SK-N-SH (cell line): ENCODE results near the gene TRPM1. TPM values are rescaled to one million over a fixed set of nuclear protein-coding genes. Genes with fewer than 3 reads are reported as not detected.

Experiments used
- CTCF ChIA-PET: fragments of 300-600, 350-600 bp; formaldehyde crosslinking; extraction: SDS; loops from one replicate; lab custom pipeline; 2021; lab: Yijun Ruan, JAX
- POLR2A ChIA-PET: fragments of 350-600 bp; sonication (Branson Sonifier 250); formaldehyde crosslinking; extraction: SDS; loops from one replicate; lab custom pipeline; 2020; ENCODE audit warnings: antibody characterized with exemption, inconsistent platforms; lab: Yijun Ruan, JAX
- DNase-seq: peaks from one replicate; pipeline ENCODE4 v3.0.0; 2012
- H2AFZ ChIP-seq: fragments of 200-600 bp; sonication (generic); 2 replicates; pipeline ENCODE4 v1.8.1; 2016; ENCODE audit warnings: antibody characterized with exemption, mild to moderate bottlenecking, low read depth
- H3F3A ChIP-seq: fragments of 200-600 bp; sonication (generic); replicated peaks from 2 replicates; pipeline ENCODE3; 2016; ENCODE audit warnings: antibody characterized with exemption, mild to moderate bottlenecking; ENCODE audit not compliant: insufficient read depth
- H3K27ac ChIP-seq, 2 experiments: fragments of 200-500 bp in 1 of 2; fragments of 200-600 bp in 1 of 2; sonication (Bioruptor generic) in 1 of 2; sonication (generic), shearing (Covaris generic) in 1 of 2; 2 replicates each; pipeline versions ENCODE4 v1.5.1 to v1.6.1; 2014 to 2016; ENCODE audit warnings: low read depth in 2 of 2, inconsistent platforms in 1 of 2, low read length in 1 of 2, mild to moderate bottlenecking in 1 of 2, mixed read lengths in 1 of 2
- H3K27me3 ChIP-seq: fragments of 200-600 bp; sonication (generic), shearing (Covaris generic); 2 replicates; pipeline ENCODE4 v1.6.1; 2016; ENCODE audit warnings: mixed run types; ENCODE audit not compliant: insufficient read depth
- H3K36me3 ChIP-seq, 2 experiments: fragments of 200-500 bp in 1 of 2; fragments of 200-600 bp in 1 of 2; sonication (Bioruptor generic) in 1 of 2; sonication (generic) in 1 of 2; replicated peaks in 1 of 2; 2 replicates each; pipeline versions ENCODE3 to v1.5.1; 2014 to 2016; ENCODE audit warnings: low read length in 1 of 2, mild to moderate bottlenecking in 1 of 2; ENCODE audit not compliant: insufficient read depth in 2 of 2, control insufficient read depth in 1 of 2
- H3K4me1 ChIP-seq, 2 experiments: fragments of 200-500 bp in 1 of 2; fragments of 200-600 bp in 1 of 2; sonication (Bioruptor generic) in 1 of 2; sonication (generic), shearing (Covaris generic) in 1 of 2; 2 replicates each; pipeline versions ENCODE4 v1.5.1 to v1.6.1; 2014 to 2016; ENCODE audit warnings: low read depth in 1 of 2, low read length in 1 of 2, mixed run types in 1 of 2; ENCODE audit not compliant: insufficient read depth in 2 of 2, control insufficient read depth in 1 of 2
- H3K4me2 ChIP-seq: fragments of 200-600 bp; sonication (generic), shearing (Covaris generic); 2 replicates; pipeline ENCODE4 v1.6.1; 2017; ENCODE audit warnings: mixed run types
- H3K4me3 ChIP-seq, 2 experiments: fragments of 200-500 bp in 1 of 2; fragments of 200-600 bp in 1 of 2; sonication (Bioruptor generic) in 1 of 2; sonication (generic), shearing (Covaris generic) in 1 of 2; 2 replicates each; pipeline versions ENCODE4 v1.5.1 to v1.8.1; 2014 to 2016; ENCODE audit warnings: low read depth in 2 of 2, inconsistent platforms in 1 of 2, low read length in 1 of 2, mild to moderate bottlenecking in 1 of 2, mixed read lengths in 1 of 2, moderate library complexity in 1 of 2
- H3K79me2 ChIP-seq: fragments of 200-600 bp; sonication (generic); 2 replicates; pipeline ENCODE4 v1.8.1; 2017; ENCODE audit warnings: mild to moderate bottlenecking; ENCODE audit not compliant: insufficient read depth
- H3K9ac ChIP-seq: fragments of 200-600 bp; sonication (generic); 2 replicates; pipeline ENCODE4 v1.6.1; 2017; ENCODE audit warnings: mixed run types
- H3K9me2 ChIP-seq: fragments of 200-600 bp; sonication (generic); 2 replicates; pipeline ENCODE4 v1.6.1; 2017; ENCODE audit warnings: mixed run types
- H3K9me3 ChIP-seq: fragments of 200-600 bp; sonication (generic); 2 replicates; pipeline ENCODE4 v1.6.1; 2017; ENCODE audit warnings: mixed run types, mild to moderate bottlenecking, moderate library complexity
- H4K20me1 ChIP-seq: fragments of 200-600 bp; sonication (generic); 2 replicates; pipeline ENCODE4 v1.6.1; 2017; ENCODE audit warnings: mild to moderate bottlenecking, mixed run types; ENCODE audit not compliant: insufficient read depth
- CTCF ChIP-seq: fragments of 200-600 bp; sonication (generic); IDR thresholded peaks from 2 replicates; pipeline ENCODE4 v1.6.1; 2017; ENCODE audit warnings: antibody characterized with exemption, mild to moderate bottlenecking, moderate library complexity
- EP300 ChIP-seq, 2 experiments: IDR thresholded peaks; 2 replicates each; pipeline versions ENCODE4 v1.4.0 to v1.6.1; 2012; ENCODE audit warnings: borderline replicate concordance in 1 of 2, low read depth in 1 of 2, low read length in 1 of 2
- FOSL2 ChIP-seq: IDR thresholded peaks from 2 replicates; pipeline ENCODE4 v1.4.0; 2012; ENCODE audit warnings: low read depth, mild to moderate bottlenecking, moderate library complexity, borderline replicate concordance
- FOXJ3 ChIP-seq: sonication (generic); formaldehyde crosslinking; IDR thresholded peaks from 2 replicates; pipeline ENCODE4 v1.5.1; 2020; ENCODE audit warnings: mild to moderate bottlenecking, missing genetic modification reagents
- FOXM1 ChIP-seq: IDR thresholded peaks from 2 replicates; pipeline ENCODE4 v1.4.0; 2012; ENCODE audit warnings: low read depth, mild to moderate bottlenecking
- GABPA ChIP-seq: IDR thresholded peaks from 2 replicates; pipeline ENCODE4 v1.4.0; 2012; ENCODE audit warnings: low read depth, mild to moderate bottlenecking
- GATA2 ChIP-seq: sonication (generic); formaldehyde crosslinking; IDR thresholded peaks from 2 replicates; pipeline ENCODE4 v1.5.0; 2020; ENCODE audit warnings: mild to moderate bottlenecking, missing genetic modification reagents
- JUND ChIP-seq: IDR thresholded peaks from 2 replicates; pipeline ENCODE4 v1.4.0; 2012
- MAX ChIP-seq: IDR thresholded peaks from 2 replicates; pipeline ENCODE4 v1.4.0; 2012; ENCODE audit warnings: low read depth
- MXI1 ChIP-seq: IDR thresholded peaks from 2 replicates; pipeline ENCODE4 v1.6.1; 2012; ENCODE audit warnings: mild to moderate bottlenecking, low read depth, low read length, improper control_type of control experiment
- NFIC ChIP-seq: IDR thresholded peaks from 2 replicates; pipeline ENCODE4 v1.4.0; 2012; ENCODE audit warnings: borderline replicate concordance
- NRF1 ChIP-seq: IDR thresholded peaks from 2 replicates; pipeline ENCODE4 v1.6.1; 2012; ENCODE audit warnings: low read depth, mild to moderate bottlenecking, low read length
- REST ChIP-seq: IDR thresholded peaks from 2 replicates; pipeline ENCODE4 v1.6.1; 2012; ENCODE audit warnings: mild to moderate bottlenecking, low read depth, low read length, moderate library complexity
- RFX5 ChIP-seq: IDR thresholded peaks from 2 replicates; pipeline ENCODE4 v1.6.1; 2012; ENCODE audit warnings: mild to moderate bottlenecking, improper control_type of control experiment, low read length
- RXRA ChIP-seq: IDR thresholded peaks from 2 replicates; pipeline ENCODE4 v1.4.0; 2012; ENCODE audit warnings: low read depth, mild to moderate bottlenecking, borderline replicate concordance
- SMC3 ChIP-seq: IDR thresholded peaks from 2 replicates; pipeline ENCODE4 v1.6.1; 2012; ENCODE audit warnings: low read depth, low read length, improper control_type of control experiment
- TAF1 ChIP-seq: IDR thresholded peaks from 2 replicates; pipeline ENCODE4 v1.6.1; 2012; ENCODE audit warnings: low read depth, mild to moderate bottlenecking, low read length, moderate library complexity, borderline replicate concordance
- YY1 ChIP-seq: IDR thresholded peaks from 2 replicates; pipeline ENCODE4 v1.4.0; 2012; ENCODE audit warnings: low read depth, mild to moderate bottlenecking
- WGBS: methylation state at CpG from one replicate; pipeline ENCODE4 v1.1.6; 2017; ENCODE audit warnings: low lambda C conversion rate; 5-methylcytosine and 5-hydroxymethylcytosine counted together
- polyA plus RNA-seq, 3 experiments: library from polyadenylated mRNA; depleted of rRNA; stranded (reverse); fragments of >200 nt; gene quantifications; 2 replicates each; pipeline ENCODE4 v1.2.3, GENCODE V29; 2012
- TF ChIP-seq, protein P1 (sequence below): fragments of 150-350 bp; IDR thresholded peaks from 2 replicates; pipeline ENCODE4 v1.6.1; 2016; ENCODE audit warnings: mild to moderate bottlenecking, low read depth, low read length
- TF ChIP-seq, protein P2 (sequence below): fragments of 150-350 bp; IDR thresholded peaks from 2 replicates; pipeline ENCODE4 v1.6.1; 2017; ENCODE audit warnings: antibody characterized with exemption, low read length, low read depth, borderline replicate concordance

Gene TRPM1
- polyA plus RNA-seq, 1 of the 3 experiments (the other 2 are of a cell fraction): not detected

DNA sequence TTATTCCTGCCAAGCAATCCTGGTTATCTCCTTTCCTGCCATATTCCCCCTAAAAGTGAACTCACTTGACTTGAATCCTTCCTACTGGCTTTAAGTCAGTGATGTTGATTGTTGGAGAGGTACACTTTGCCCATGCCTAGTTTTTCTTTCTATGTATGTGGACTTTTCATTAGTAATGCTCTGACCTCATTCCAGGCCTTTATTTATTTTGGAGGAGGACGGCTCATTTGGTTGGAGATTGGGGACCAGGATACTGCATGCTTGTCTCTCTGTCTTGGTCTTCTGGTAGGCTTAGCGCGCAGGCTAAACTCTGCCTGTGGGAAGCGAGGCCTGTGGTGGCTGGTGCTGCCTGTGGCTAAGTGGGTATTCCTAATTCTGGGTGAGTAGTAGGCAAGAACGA lies 81.0 kb downstream of the TRPM1 start:
- peaks cover 12 to 22% of the 10 kb centered on the region in 2 experiments; a peak in 2 of 4 replicates for H3K4me1 ChIP-seq
- H2AFZ ChIP-seq: no peak overlapping the region
- H3K36me3 ChIP-seq: no peaks in the 10 kb centered on the region
- H3K9me3 ChIP-seq: no peaks in the 10 kb centered on the region
- no peak overlapping the region for H3K4me2 ChIP-seq
- H3K4me3 ChIP-seq: no peak overlapping the region
- CTCF ChIA-PET: no interaction called here
- TF ChIP-seq NFIC (no peak), REST (no peak), RXRA (no peak), GATA2 (CRISPR knock-in tag) (no peak), RFX5 (no peak), MAX (no peak), FOXM1 (no peak), GABPA (no peak), FOSL2 (no peak), TAF1 (no peak), JUND (no peak), CTCF (no peak), MXI1 (no peak), FOXJ3 (no peak), EP300 (IDR thresholded peaks at IDR 0.05; ENCODE audit: borderline replicate concordance in 1 of 2, low read depth in 1 of 2, low read length in 1 of 2) (no peak), YY1 (no peak), SMC3 (no peak), NRF1 (no peak)
- TF ChIP-seq, protein P1, sequence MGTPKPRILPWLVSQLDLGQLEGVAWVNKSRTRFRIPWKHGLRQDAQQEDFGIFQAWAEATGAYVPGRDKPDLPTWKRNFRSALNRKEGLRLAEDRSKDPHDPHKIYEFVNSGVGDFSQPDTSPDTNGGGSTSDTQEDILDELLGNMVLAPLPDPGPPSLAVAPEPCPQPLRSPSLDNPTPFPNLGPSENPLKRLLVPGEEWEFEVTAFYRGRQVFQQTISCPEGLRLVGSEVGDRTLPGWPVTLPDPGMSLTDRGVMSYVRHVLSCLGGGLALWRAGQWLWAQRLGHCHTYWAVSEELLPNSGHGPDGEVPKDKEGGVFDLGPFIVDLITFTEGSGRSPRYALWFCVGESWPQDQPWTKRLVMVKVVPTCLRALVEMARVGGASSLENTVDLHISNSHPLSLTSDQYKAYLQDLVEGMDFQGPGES: no peak
- TF ChIP-seq, protein P2, sequence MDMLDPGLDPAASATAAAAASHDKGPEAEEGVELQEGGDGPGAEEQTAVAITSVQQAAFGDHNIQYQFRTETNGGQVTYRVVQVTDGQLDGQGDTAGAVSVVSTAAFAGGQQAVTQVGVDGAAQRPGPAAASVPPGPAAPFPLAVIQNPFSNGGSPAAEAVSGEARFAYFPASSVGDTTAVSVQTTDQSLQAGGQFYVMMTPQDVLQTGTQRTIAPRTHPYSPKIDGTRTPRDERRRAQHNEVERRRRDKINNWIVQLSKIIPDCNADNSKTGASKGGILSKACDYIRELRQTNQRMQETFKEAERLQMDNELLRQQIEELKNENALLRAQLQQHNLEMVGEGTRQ: no peak
- WGBS: 77% methylated on average over 5 of the region's 5 CpGs
- H3F3A ChIP-seq: peaks cover 13% of the 10 kb centered on the region
- no peaks in the 10 kb centered on the region for H3K27me3 ChIP-seq
- no peaks in the 10 kb centered on the region for H4K20me1 ChIP-seq
- POLR2A ChIA-PET: no interaction called here
- DNase-seq: no peak
- no peak overlapping the region for H3K27ac ChIP-seq
- no peak overlapping the region for H3K9ac ChIP-seq
- no peaks in the 10 kb centered on the region for H3K79me2 ChIP-seq
- H3K9me2 ChIP-seq: no peaks in the 10 kb centered on the region
